OCI-LY3 (cell line): ENCODE data around the gene TMCC2.

Experiments used
- CTCF ChIP-seq: fragments of 200-600, 300-600 bp; sonication (generic); IDR thresholded peaks from 2 replicates; pipeline ENCODE4 v1.5.1; 2014; ENCODE audit warnings: antibody characterized with exemption, low read length, low read depth
- EZH2phosphoT487 ChIP-seq: fragments of 200-600 bp; shearing (Covaris generic); IDR thresholded peaks from 2 replicates; pipeline ENCODE4 v1.6.1; 2018; ENCODE audit warnings: antibody characterized with exemption, mixed run types, low read depth

GRCh38 chr1:205319081-205320018 is 91.6 kb downstream of the TMCC2 start:
- TF ChIP-seq CTCF (no peak), EZH2phosphoT487 (no peak)
